ENCODE data around the gene CDK9.

DNA sequence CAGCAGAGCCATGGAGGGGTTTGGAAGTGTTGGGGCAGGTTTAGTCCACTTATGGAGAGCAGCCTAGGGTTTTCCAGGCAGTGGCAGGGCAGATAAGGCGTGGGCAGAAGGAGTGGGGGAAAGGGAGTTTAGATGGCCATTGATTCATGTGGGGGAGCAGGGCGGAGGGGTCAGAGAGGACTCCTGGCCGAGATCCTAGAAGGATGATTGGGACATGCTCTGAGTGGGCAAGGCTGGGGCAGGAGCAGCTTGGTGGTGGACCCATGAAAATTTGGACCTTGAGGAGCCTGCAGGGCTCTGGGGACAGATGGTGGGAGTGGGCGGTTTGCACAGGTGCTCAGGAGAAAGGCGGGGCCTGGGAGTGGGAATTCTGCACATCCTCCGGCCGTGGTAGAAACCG, 32.7 kb upstream of the CDK9 start:
- TF ChIP-seq ISL1 (CRISPR knock-in tag; IDR thresholded peaks at IDR 0.05) (no peak), TSHZ2 (CRISPR knock-in tag; IDR thresholded peaks at IDR 0.05) (no peak), BACH2 (CRISPR knock-in tag; IDR thresholded peaks at IDR 0.05; ENCODE audit: borderline replicate concordance) (no peak), PPARA (CRISPR knock-in tag; IDR thresholded peaks at IDR 0.05; ENCODE audit: borderline replicate concordance) (no peak), ZFP3 (CRISPR knock-in tag; IDR thresholded peaks at IDR 0.05) (no peak), RARB (CRISPR knock-in tag; IDR thresholded peaks at IDR 0.05) (no peak)
- TF ChIP-seq, protein P1, sequence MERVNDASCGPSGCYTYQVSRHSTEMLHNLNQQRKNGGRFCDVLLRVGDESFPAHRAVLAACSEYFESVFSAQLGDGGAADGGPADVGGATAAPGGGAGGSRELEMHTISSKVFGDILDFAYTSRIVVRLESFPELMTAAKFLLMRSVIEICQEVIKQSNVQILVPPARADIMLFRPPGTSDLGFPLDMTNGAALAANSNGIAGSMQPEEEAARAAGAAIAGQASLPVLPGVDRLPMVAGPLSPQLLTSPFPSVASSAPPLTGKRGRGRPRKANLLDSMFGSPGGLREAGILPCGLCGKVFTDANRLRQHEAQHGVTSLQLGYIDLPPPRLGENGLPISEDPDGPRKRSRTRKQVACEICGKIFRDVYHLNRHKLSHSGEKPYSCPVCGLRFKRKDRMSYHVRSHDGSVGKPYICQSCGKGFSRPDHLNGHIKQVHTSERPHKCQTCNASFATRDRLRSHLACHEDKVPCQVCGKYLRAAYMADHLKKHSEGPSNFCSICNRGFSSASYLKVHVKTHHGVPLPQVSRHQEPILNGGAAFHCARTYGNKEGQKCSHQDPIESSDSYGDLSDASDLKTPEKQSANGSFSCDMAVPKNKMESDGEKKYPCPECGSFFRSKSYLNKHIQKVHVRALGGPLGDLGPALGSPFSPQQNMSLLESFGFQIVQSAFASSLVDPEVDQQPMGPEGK (CRISPR knock-in tag; IDR thresholded peaks at IDR 0.05; ENCODE audit: borderline replicate concordance), result no peak

Measured in SK-N-SH treated with all-trans-retinoic acid at 6 μM for 48 hours (cell line).